Activated CD8-positive, alpha-beta memory T cell treated with anti-CD3 and anti-CD28 coated beads, Interleukin-2, amount 50 U/mL, for 1 hour (primary cell): ENCODE data around the gene GABPB2.

Experiments used
- DNase-seq: peaks from one replicate; pipeline ENCODE4 v3.0.0-alpha.2; 2020; ENCODE audit errors: extremely low read depth

The GABPB2 gene

GRCh38 chr1:151070474-151071276, at the start of gene GABPB2:
GABPB2 (plus strand) TSS chr1:151070761; CDS start chr1:151088190, 17,429 bp downstream.
- peak; percentile 85 for DNase-seq

- peak; percentile 74 for DNase-seq
Observed at GRCh38 chr1:151024540-151025146, 45.9 kb upstream of the GABPB2 start.

GRCh38 chr1:151026460-151026859, 44.1 kb upstream of the GABPB2 start:
- no peak for DNase-seq

- no peak for DNase-seq
Observed at GRCh38 chr1:151032164-151032563, 38.4 kb upstream of the GABPB2 start.

GRCh38 chr1:151035167-151035566, 35.4 kb upstream of the GABPB2 start:
- no peak for DNase-seq

GRCh38 chr1:151036356-151036755, 34.2 kb upstream of the GABPB2 start, which contains the start of gene BNIPL:
BNIPL (plus strand) TSS chr1:151036586; CDS start chr1:151036726, 140 bp downstream.
- DNase-seq = no peak

GRCh38 chr1:151037032-151037431, 33.5 kb upstream of the GABPB2 start:
- no peak for DNase-seq

GRCh38 chr1:151039521-151039920, 31.0 kb upstream of the GABPB2 start:
- no peak for DNase-seq

- no peak for DNase-seq
Observed at GRCh38 chr1:151043163-151043562, 27.4 kb upstream of the GABPB2 start.

GRCh38 chr1:151047591-151047924, 23.0 kb upstream of the GABPB2 start, which contains the start of gene C1orf56:
C1orf56 (plus strand) TSS chr1:151047751; CDS start chr1:151047848, 97 bp downstream.
- DNase-seq = no peak

- DNase-seq = no peak
Observed at GRCh38 chr1:151047925-151048644, 22.5 kb upstream of the GABPB2 start.

GRCh38 chr1:151048645-151049032, 21.9 kb upstream of the GABPB2 start:
- no peak for DNase-seq

GRCh38 chr1:151049458-151049857, 21.1 kb upstream of the GABPB2 start:
- no peak for DNase-seq

- no peak for DNase-seq
Observed at GRCh38 chr1:151050051-151050688, 20.4 kb upstream of the GABPB2 start.

- no peak for DNase-seq
Observed at GRCh38 chr1:151051356-151052009, 19.1 kb upstream of the GABPB2 start.

- DNase-seq = no peak
Observed at GRCh38 chr1:151054971-151055547, 15.5 kb upstream of the GABPB2 start.

- no peak for DNase-seq
Observed at GRCh38 chr1:151055581-151055980, 15.0 kb upstream of the GABPB2 start.

GRCh38 chr1:151056149-151056548, 14.4 kb upstream of the GABPB2 start:
- DNase-seq = no peak

GRCh38 chr1:151058692-151059091, 11.9 kb upstream of the GABPB2 start:
- no peak for DNase-seq

GRCh38 chr1:151059109-151060006, 11.2 kb upstream of the GABPB2 start, which contains the start of gene CDC42SE1:
CDC42SE1 (minus strand) TSS chr1:151059622; CDS start chr1:151055730, 3,892 bp downstream.
- DNase-seq = no peak
